ENCODE results near the gene GPC3.

DNA sequence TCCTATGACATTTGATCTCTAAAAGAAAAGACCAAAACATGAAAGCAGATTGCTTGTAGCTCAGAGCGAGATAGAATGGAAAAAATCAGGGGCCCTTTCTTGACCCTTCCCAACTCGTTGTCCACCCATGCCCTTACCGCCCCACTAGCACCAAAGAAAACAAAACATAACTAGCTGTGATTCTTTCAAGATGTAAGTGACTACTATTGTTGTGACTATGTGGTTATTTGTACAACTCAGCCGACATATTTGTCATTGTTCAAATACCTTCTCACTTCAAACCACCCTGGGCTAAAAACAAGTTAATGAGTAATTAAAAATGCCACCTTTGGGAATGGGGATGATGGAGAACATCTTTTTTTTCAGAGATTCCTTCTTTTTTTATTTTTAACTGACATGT lies 399.0 kb downstream of the GPC3 start:
- TF ChIP-seq, protein P1, sequence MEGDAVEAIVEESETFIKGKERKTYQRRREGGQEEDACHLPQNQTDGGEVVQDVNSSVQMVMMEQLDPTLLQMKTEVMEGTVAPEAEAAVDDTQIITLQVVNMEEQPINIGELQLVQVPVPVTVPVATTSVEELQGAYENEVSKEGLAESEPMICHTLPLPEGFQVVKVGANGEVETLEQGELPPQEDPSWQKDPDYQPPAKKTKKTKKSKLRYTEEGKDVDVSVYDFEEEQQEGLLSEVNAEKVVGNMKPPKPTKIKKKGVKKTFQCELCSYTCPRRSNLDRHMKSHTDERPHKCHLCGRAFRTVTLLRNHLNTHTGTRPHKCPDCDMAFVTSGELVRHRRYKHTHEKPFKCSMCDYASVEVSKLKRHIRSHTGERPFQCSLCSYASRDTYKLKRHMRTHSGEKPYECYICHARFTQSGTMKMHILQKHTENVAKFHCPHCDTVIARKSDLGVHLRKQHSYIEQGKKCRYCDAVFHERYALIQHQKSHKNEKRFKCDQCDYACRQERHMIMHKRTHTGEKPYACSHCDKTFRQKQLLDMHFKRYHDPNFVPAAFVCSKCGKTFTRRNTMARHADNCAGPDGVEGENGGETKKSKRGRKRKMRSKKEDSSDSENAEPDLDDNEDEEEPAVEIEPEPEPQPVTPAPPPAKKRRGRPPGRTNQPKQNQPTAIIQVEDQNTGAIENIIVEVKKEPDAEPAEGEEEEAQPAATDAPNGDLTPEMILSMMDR (IDR thresholded peaks at IDR 0.05) = no peak
- TF ChIP-seq POLR2AphosphoS5 (IDR thresholded peaks at IDR 0.05) (no peak), POLR2A (IDR thresholded peaks at IDR 0.05; ENCODE audit: low read depth) (no peak), EP300 (IDR thresholded peaks at IDR 0.05) (no peak)

Measured in esophagus muscularis mucosa (tissue), 4 donors.